WTC11 (cell line): Measurements from ENCODE around the gene NTRK1. TPM values are rescaled to one million over a fixed set of nuclear protein-coding genes. Genes with fewer than 3 reads are reported as not detected.

Experiments used
- ATAC-seq: fragments of 200-7000 bp; cut with Tn5 transposase; 2 replicates; pipeline ENCODE4 v1.10.0; 2021; ENCODE audit warnings: mild to moderate bottlenecking, moderate library complexity
- CTCF ChIA-PET: fragments of 300-600 bp; sonication (Branson Sonifier 250); formaldehyde crosslinking; loops from one replicate; lab custom pipeline; 2021; ENCODE audit warnings: antibody characterized with exemption; lab: Charles Lee
- POLR2A ChIA-PET: fragments of 350-600 bp; sonication (Branson Sonifier 250); formaldehyde crosslinking; loops from one replicate; lab custom pipeline; 2021; ENCODE audit warnings: antibody characterized with exemption; lab: Charles Lee
- DNase-seq: peaks from one replicate; pipeline ENCODE4 v3.0.0; 2021; ENCODE audit warnings: low spot score
- H3K27ac Mint-ChIP-seq: 2 replicates; pipeline ENCODE4 v1.8.0; 2021; ENCODE audit warnings: mixed read lengths
- H3K27me3 Mint-ChIP-seq: 2 replicates; pipeline ENCODE4 v1.8.0; 2021; ENCODE audit warnings: low read depth, mild to moderate bottlenecking, moderate library complexity, mixed read lengths
- H3K36me3 Mint-ChIP-seq: 2 replicates; pipeline ENCODE4 v1.8.0; 2021; ENCODE audit warnings: mixed read lengths
- H3K4me1 Mint-ChIP-seq: 2 replicates; pipeline ENCODE4 v1.8.0; 2022; ENCODE audit warnings: mixed read lengths
- H3K4me3 Mint-ChIP-seq: 2 replicates; pipeline ENCODE4 v1.8.0; 2021; ENCODE audit warnings: mild to moderate bottlenecking, moderate library complexity, mixed read lengths
- H3K9me3 Mint-ChIP-seq: 2 replicates; pipeline ENCODE4 v1.8.0; 2021; ENCODE audit warnings: mixed read lengths
- AR ChIP-seq: fragments of 250-450 bp; sonication (Bioruptor Pico); IDR thresholded peaks from 2 replicates; pipeline ENCODE4 v1.9.0; 2021; ENCODE audit warnings: mild to moderate bottlenecking
- CDX4 ChIP-seq: fragments of 250-450 bp; sonication (Bioruptor Pico); IDR thresholded peaks from 2 replicates; pipeline ENCODE4 v1.9.0; 2021; ENCODE audit warnings: moderate library complexity, mild to moderate bottlenecking, inconsistent platforms, borderline replicate concordance
- ERG ChIP-seq: fragments of 250-450 bp; sonication (Bioruptor Pico); IDR thresholded peaks from 2 replicates; pipeline ENCODE4 v1.8.0; 2021; ENCODE audit warnings: mild to moderate bottlenecking
- ESRRA ChIP-seq: sonication (generic); formaldehyde crosslinking; IDR thresholded peaks from 2 replicates; pipeline ENCODE4 v1.8.1; 2022; ENCODE audit warnings: mild to moderate bottlenecking, missing genetic modification reagents, borderline replicate concordance
- FOXP1 ChIP-seq: sonication (generic); formaldehyde crosslinking; IDR thresholded peaks from 2 replicates; pipeline ENCODE4 v1.8.0; 2022; ENCODE audit warnings: missing genetic modification reagents, mild to moderate bottlenecking, moderate library complexity, borderline replicate concordance
- GABPB1 ChIP-seq: sonication (generic); formaldehyde crosslinking; IDR thresholded peaks from 2 replicates; pipeline ENCODE4 v1.8.1; 2023; ENCODE audit warnings: mild to moderate bottlenecking, missing genetic modification reagents
- GRHL2 ChIP-seq: fragments of 250-450 bp; sonication (Bioruptor Pico); IDR thresholded peaks from 2 replicates; pipeline ENCODE4 v1.8.0; 2022; ENCODE audit warnings: mild to moderate bottlenecking, moderate library complexity; ENCODE audit not compliant: insufficient replicate concordance, severe bottlenecking
- GTF2I ChIP-seq: fragments of 250-450 bp; sonication (Bioruptor Pico); conservative IDR thresholded peaks from 2 replicates; pipeline ENCODE4 v1.4.0; 2021; ENCODE audit warnings: mild to moderate bottlenecking
- IRF1 ChIP-seq: sonication (generic); formaldehyde crosslinking; IDR thresholded peaks from 2 replicates; pipeline ENCODE4 v1.8.0; 2023; ENCODE audit warnings: missing genetic modification reagents
- JAZF1 ChIP-seq: fragments of 250-450 bp; sonication (Bioruptor Pico); IDR thresholded peaks from 2 replicates; pipeline ENCODE4 v1.9.0; 2021; ENCODE audit warnings: moderate library complexity, mild to moderate bottlenecking, inconsistent platforms
- KAT7 ChIP-seq: sonication (generic); formaldehyde crosslinking; IDR thresholded peaks from 2 replicates; pipeline ENCODE4 v1.8.1; 2023; ENCODE audit warnings: missing genetic modification reagents, mild to moderate bottlenecking, borderline replicate concordance
- MAX ChIP-seq: sonication (generic); formaldehyde crosslinking; IDR thresholded peaks from 2 replicates; pipeline ENCODE4 v1.8.0; 2022; ENCODE audit warnings: mild to moderate bottlenecking, missing genetic modification reagents
- MLX ChIP-seq: sonication (generic); formaldehyde crosslinking; IDR thresholded peaks from 2 replicates; pipeline ENCODE4 v1.8.1; 2023; ENCODE audit warnings: mild to moderate bottlenecking, missing genetic modification reagents, moderate library complexity
- NFATC4 ChIP-seq: fragments of 250-450 bp; sonication (Bioruptor Pico); IDR thresholded peaks from 2 replicates; pipeline ENCODE4 v1.9.0; 2021; ENCODE audit warnings: mild to moderate bottlenecking
- NR2C2 ChIP-seq: sonication (generic); formaldehyde crosslinking; IDR thresholded peaks from 2 replicates; pipeline ENCODE4 v1.8.0; 2022; ENCODE audit warnings: mild to moderate bottlenecking, missing genetic modification reagents
- TEAD1 ChIP-seq: sonication (generic); formaldehyde crosslinking; IDR thresholded peaks from 2 replicates; pipeline ENCODE4 v1.8.0; 2022; ENCODE audit warnings: mild to moderate bottlenecking, missing genetic modification reagents
- TEAD4 ChIP-seq: sonication (generic); formaldehyde crosslinking; IDR thresholded peaks from 2 replicates; pipeline ENCODE4 v1.8.0; 2022; ENCODE audit warnings: mild to moderate bottlenecking, missing genetic modification reagents
- TP53 ChIP-seq: sonication (generic); formaldehyde crosslinking; IDR thresholded peaks from 2 replicates; pipeline ENCODE4 v1.8.1; 2023; ENCODE audit warnings: mild to moderate bottlenecking, missing genetic modification reagents
- ZNF121 ChIP-seq: sonication (generic); formaldehyde crosslinking; IDR thresholded peaks from 2 replicates; pipeline ENCODE4 v1.8.0; 2023; ENCODE audit warnings: missing genetic modification reagents
- ZNF416 ChIP-seq: fragments of 250-450 bp; sonication (Bioruptor Pico); IDR thresholded peaks from 2 replicates; pipeline ENCODE4 v1.9.0; 2021; ENCODE audit warnings: mild to moderate bottlenecking, inconsistent platforms
- ZNF532 ChIP-seq: fragments of 250-450 bp; sonication (Bioruptor Pico); IDR thresholded peaks from 2 replicates; pipeline ENCODE4 v1.9.0; 2021; ENCODE audit warnings: mild to moderate bottlenecking, borderline replicate concordance
- ZNF671 ChIP-seq: fragments of 250-450 bp; sonication (Bioruptor Pico); IDR thresholded peaks from 2 replicates; pipeline ENCODE4 v1.8.0; 2021; ENCODE audit warnings: mild to moderate bottlenecking
- total RNA-seq: library from RNA; stranded (reverse); gene quantifications from 3 replicates; pipeline ENCODE4 v1.2.3, GENCODE V29; 2021

NTRK1 gene
- total RNA-seq, 1 experiment from 2014 or later: 0.42 TPM

GRCh38 chr1:156873659-156874058, 13.0 kb downstream of the NTRK1 start (continued):
- TF ChIP-seq ERG (CRISPR knock-in tag): no peak
- TF ChIP-seq GTF2I (CRISPR knock-in tag): no peak
- TF ChIP-seq KAT7 (CRISPR knock-in tag): no peak
- no peak for TF ChIP-seq MAX (CRISPR knock-in tag)
- no peak for TF ChIP-seq ESRRA
- TF ChIP-seq TEAD1 (CRISPR knock-in tag): no peak
- TF ChIP-seq CDX4: no peak
- no peak for TF ChIP-seq AR (CRISPR knock-in tag)
- no peak for TF ChIP-seq ZNF671

GRCh38 chr1:156874142-156874541, 13.5 kb downstream of the NTRK1 start:
- Mint-ChIP-seq H3K4me1 (peaks cover 4% of the 10 kb centered on the region), H3K27ac (no peak overlapping the region)
- TF ChIP-seq FOXP1 (CRISPR knock-in tag): no peak
- TF ChIP-seq AR (CRISPR knock-in tag): no peak
- TF ChIP-seq IRF1 (CRISPR knock-in tag): no peak
- no peak for TF ChIP-seq GRHL2
- TF ChIP-seq ZNF121 (CRISPR knock-in tag): no peak
- TF ChIP-seq ZNF416 (CRISPR knock-in tag): no peak
- TF ChIP-seq GABPB1 (CRISPR knock-in tag): no peak
- no peak for TF ChIP-seq JAZF1 (CRISPR knock-in tag)
- no peak for TF ChIP-seq TP53
- no peak for TF ChIP-seq TEAD4 (CRISPR knock-in tag)
- no peak for TF ChIP-seq MLX (CRISPR knock-in tag)
- no peak for TF ChIP-seq NFATC4 (CRISPR knock-in tag)
- TF ChIP-seq NR2C2: no peak
- TF ChIP-seq ZNF532 (CRISPR knock-in tag): no peak

More at GRCh38 chr1:156874142-156874541, 13.5 kb downstream of the NTRK1 start:
- no peak for DNase-seq
- CTCF ChIA-PET: interaction anchor here (0.5 to 5.1 kb wide), 5 partner anchors 13 to 99 kb away, joined by 3 to 42 read pairs (median 16); partner anchors contain the start of gene NTRK1
- POLR2A ChIA-PET: no interaction called here
- Mint-ChIP-seq H3K36me3 (no peaks in the 10 kb centered on the region), H3K4me3 (no peak overlapping the region), H3K9me3 (no peaks in the 10 kb centered on the region), H3K27me3 (peaks cover 41% of the 10 kb centered on the region)
- ATAC-seq: no peak
